ENCODE data around the gene THSD4. TPM values are rescaled to one million over a fixed set of nuclear protein-coding genes. Genes with fewer than 3 reads are reported as not detected.
"Not testable (repeated sequence)": the region's sequence is repeated elsewhere in the genome, so short reads cannot be mapped to it uniquely, and the experiment has no call there.

Gene THSD4
- total RNA-seq, 1 donor = 50.9 TPM

DNA sequence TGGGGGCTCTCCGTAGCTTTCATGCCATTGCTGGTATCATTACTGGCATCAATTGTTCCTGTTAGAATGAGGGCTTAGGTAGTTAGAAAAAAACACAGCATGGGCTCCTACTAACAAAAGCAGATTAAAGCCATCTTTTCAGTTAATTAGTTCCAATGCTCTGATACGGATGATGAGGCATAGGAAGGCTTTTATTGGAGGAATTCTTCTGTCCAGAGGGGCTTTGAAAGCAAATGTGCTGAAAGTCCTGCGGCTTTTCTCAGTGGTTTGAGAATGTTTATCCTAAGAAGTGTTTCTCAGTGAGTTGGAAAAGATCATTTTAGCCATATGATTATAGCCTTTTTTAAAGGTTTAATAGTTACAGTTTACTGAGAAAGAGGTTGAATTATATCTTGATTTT is 198.5 kb downstream of the THSD4 start:
- no peak for DNase-seq (ENCODE audit: low read depth)

DNA sequence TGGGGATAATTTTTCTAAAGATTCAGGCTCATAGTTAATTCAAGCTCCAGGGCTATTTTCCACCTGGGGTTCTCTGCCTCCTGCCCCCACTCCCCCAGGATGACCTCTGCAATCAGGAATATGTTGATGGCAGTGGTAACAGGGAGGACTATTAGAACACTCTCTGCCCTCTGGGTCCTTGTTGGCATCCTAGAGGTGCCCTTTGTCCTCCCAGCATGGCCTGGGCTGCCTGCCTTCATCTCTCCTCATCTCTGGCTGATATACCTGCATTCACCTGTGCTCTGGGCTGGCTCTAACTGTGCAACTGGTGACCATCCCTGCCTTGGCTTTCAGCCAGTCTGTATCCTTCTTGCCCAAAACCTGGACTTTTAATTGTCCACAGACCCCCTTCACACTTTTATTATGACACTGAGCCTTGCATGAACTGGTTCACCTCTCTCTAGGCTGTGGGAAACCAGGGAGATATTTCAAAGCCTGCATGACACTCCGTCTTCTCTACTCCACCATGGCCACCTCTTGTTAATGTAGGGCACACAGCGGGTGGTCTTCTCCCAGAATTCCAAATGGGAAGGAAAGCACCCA is 199.8 kb downstream of the THSD4 start:
- no peak overlapping the region for H3K4me3 ChIP-seq (ENCODE audit: low read depth, low read length)
- TF ChIP-seq, protein P1, sequence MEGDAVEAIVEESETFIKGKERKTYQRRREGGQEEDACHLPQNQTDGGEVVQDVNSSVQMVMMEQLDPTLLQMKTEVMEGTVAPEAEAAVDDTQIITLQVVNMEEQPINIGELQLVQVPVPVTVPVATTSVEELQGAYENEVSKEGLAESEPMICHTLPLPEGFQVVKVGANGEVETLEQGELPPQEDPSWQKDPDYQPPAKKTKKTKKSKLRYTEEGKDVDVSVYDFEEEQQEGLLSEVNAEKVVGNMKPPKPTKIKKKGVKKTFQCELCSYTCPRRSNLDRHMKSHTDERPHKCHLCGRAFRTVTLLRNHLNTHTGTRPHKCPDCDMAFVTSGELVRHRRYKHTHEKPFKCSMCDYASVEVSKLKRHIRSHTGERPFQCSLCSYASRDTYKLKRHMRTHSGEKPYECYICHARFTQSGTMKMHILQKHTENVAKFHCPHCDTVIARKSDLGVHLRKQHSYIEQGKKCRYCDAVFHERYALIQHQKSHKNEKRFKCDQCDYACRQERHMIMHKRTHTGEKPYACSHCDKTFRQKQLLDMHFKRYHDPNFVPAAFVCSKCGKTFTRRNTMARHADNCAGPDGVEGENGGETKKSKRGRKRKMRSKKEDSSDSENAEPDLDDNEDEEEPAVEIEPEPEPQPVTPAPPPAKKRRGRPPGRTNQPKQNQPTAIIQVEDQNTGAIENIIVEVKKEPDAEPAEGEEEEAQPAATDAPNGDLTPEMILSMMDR (IDR thresholded peaks at IDR 0.05; ENCODE audit: insufficient read depth, low read length) = no peak
- no peak for DNase-seq (ENCODE audit: low read depth)

More for the DNA sequence above, 198.5 kb downstream of the THSD4 start:
- TF ChIP-seq, protein P1 (IDR thresholded peaks at IDR 0.05; ENCODE audit: insufficient read depth, low read length) = no peak
- H3K4me3 ChIP-seq (ENCODE audit: low read depth, low read length) = no peak overlapping the region

DNA sequence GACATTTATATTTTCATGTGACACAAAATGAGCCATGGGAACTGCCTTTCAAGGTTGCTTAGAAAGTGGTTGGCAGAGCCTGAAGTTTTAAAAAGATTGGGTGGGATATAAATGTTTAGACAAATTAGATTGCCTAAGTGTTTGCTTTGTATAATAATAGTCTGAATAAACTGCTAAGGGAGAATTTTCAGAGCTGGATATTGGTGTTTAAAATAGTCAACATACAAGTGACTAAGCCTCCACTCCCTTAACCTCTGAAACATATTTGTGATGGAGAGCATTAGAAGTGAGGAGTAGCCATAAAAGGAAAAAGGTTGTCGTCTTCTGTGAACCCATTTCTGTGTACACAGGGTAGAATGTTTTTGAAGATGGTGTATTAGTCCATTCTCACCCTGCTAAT is 201.6 kb downstream of the THSD4 start:
- no peak for DNase-seq (ENCODE audit: low read depth)

DNA sequence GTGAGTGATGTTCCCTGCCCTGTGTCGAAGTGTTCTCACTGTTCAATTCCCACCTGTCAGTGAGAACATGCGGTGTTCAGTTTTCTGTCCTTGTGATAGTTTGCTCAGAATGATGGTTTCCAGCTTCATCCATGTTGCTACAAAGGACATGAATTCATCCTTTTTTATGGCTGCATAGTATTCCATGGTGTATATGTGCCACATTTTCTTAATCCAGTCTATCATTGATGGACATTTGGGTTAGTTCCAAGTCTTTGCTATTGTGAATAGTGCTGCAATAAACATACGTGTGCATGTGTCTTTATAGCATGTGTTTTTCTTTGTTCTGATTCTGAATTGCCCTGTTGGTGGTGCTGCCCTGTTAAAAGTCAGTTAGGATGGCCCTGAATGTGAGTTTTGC is 204.2 kb downstream of the THSD4 start:
- H3K4me3 ChIP-seq (ENCODE audit: low read depth, low read length); DNase-seq (ENCODE audit: low read depth): not testable (repeated sequence)

More for the DNA sequence above, 201.6 kb downstream of the THSD4 start:
- no peak overlapping the region for H3K4me3 ChIP-seq (ENCODE audit: low read depth, low read length)
- TF ChIP-seq, protein P1 (IDR thresholded peaks at IDR 0.05; ENCODE audit: insufficient read depth, low read length) = no peak

DNA sequence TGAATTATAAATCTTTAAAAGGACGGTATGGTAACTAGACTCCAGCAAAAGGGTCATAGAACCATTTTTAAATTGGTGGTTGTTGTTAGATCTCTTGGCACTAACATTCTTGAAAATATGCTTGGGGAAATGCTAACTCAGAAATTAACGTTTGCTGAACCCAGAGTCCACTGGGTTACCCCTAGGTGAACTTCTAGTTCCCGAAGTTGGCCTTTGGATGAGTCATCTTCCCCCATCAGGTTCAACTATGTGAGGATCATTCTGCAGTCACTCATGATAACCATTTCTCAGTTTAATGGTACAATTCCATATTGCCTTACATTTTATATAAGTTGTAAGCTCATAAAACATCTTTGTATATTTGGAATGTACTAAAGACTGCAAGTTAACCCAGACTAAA is 204.7 kb downstream of the THSD4 start:
- TF ChIP-seq, protein P1 (IDR thresholded peaks at IDR 0.05; ENCODE audit: insufficient read depth, low read length) = no peak
- DNase-seq (ENCODE audit: low read depth) = no peak
- no peak overlapping the region for H3K4me3 ChIP-seq (ENCODE audit: low read depth, low read length)

DNA sequence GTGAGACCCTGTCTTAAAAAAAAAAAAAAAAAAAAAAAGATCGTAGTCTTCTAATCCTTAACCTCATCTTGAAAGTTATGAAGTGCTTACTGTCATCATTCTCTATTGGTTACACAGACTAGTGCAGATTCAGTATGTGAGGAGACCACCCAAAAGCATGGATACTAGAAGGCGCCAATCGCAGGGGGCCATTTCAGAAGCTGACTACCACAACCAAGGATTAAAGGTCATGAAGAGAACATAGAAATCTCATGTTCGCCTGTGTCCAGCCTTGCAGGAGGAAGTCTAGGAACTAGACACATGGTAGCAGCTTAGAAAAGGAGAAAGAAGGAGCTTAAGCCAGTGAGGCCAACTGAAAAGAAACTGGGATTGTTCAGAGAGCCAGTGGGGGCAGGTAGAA is 207.8 kb downstream of the THSD4 start:
- no peak overlapping the region for H3K4me3 ChIP-seq (ENCODE audit: low read depth, low read length)
- no peak for DNase-seq (ENCODE audit: low read depth)
- TF ChIP-seq, protein P1 (IDR thresholded peaks at IDR 0.05; ENCODE audit: insufficient read depth, low read length) = no peak

DNA sequence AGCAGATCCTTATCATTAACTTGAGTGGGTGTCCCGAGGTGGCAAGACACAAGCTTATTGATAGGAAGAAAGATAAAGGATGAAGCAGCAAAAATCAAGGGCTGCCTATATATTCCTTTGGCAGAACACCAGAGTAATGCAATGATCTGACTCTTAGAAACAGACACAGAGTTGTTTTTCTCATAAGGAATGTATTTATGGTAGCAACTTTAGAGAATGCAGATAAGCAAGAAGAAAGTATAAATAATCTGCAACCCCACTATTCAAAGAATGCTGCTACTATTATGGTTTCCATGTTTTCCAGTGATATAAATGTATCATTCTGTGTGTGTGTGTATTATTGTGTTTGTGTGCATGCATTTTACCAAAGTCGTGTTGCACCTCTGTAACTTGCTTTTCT is 208.3 kb downstream of the THSD4 start:
- TF ChIP-seq, protein P1 (IDR thresholded peaks at IDR 0.05; ENCODE audit: insufficient read depth, low read length) = no peak
- H3K4me3 ChIP-seq (ENCODE audit: low read depth, low read length) = no peak overlapping the region
- no peak for DNase-seq (ENCODE audit: low read depth)

Data from fibroblast of the aortic adventitia (primary cell).